GM23248 (cell line): ENCODE measurements around the gene ARHGEF4.

Source experiments
- EZH2 ChIP-seq: fragments of 200-600 bp; sonication (generic); IDR thresholded peaks from 2 replicates; pipeline ENCODE4 v1.6.1; 2018; ENCODE audit warnings: antibody characterized with exemption, mild to moderate bottlenecking; ENCODE audit not compliant: insufficient read depth, poor library complexity, severe bottlenecking
- EZH2phosphoT487 ChIP-seq: fragments of 200-600 bp; sonication (generic); IDR thresholded peaks from 2 replicates; pipeline ENCODE4 v1.6.1; 2018; ENCODE audit warnings: antibody characterized with exemption, moderate library complexity, mild to moderate bottlenecking, low read depth; ENCODE audit not compliant: insufficient read depth

DNA sequence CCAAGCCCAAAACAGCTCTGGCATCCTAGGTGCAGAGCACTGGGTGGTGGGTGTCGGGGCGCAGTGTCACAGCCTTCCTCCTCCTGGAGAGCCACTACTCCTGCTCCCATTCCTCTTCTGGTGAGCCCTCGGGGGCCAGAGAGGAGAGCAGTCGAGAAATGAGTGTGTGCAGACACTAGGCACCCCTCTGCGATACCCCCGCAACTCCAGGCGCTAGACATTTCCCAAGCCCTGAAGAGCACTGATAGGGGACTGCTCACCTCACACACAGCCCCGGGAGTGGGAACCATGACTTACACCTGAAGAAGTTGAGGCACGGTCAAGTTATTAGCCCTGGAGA is 202.4 kb downstream of the ARHGEF4 start:
- TF ChIP-seq EZH2phosphoT487, result no peak
- TF ChIP-seq EZH2, result no peak
